ENCODE results near the gene PPP2R5E.

Gene PPP2R5E

GRCh38 chr14:63547798-63548335 lies 4.7 kb upstream of the PPP2R5E start:
- TF ChIP-seq CSRNP3 (CRISPR knock-in tag; IDR thresholded peaks at IDR 0.05), result no peak
- no peak for TF ChIP-seq ARNTL (CRISPR knock-in tag; IDR thresholded peaks at IDR 0.05; ENCODE audit: borderline replicate concordance, low read depth)
- no peak for TF ChIP-seq OSR1 (CRISPR knock-in tag; IDR thresholded peaks at IDR 0.05)
- no peak for TF ChIP-seq POU6F1 (CRISPR knock-in tag; IDR thresholded peaks at IDR 0.05; ENCODE audit: borderline replicate concordance, low read depth)
- no peak for TF ChIP-seq PPARA (CRISPR knock-in tag; IDR thresholded peaks at IDR 0.05; ENCODE audit: borderline replicate concordance)
- TF ChIP-seq TCF4 (CRISPR knock-in tag; IDR thresholded peaks at IDR 0.05; ENCODE audit: borderline replicate concordance), result no peak
- no peak for TF ChIP-seq ISL1 (CRISPR knock-in tag; IDR thresholded peaks at IDR 0.05)
- TF ChIP-seq ZFP3 (CRISPR knock-in tag; IDR thresholded peaks at IDR 0.05), result no peak
- no peak for TF ChIP-seq PATZ1 (CRISPR knock-in tag; IDR thresholded peaks at IDR 0.05; ENCODE audit: borderline replicate concordance)
- no peak for ATAC-seq

GRCh38 chr14:63545431-63545830 lies 2.3 kb upstream of the PPP2R5E start:
- TF ChIP-seq TOX (CRISPR knock-in tag; IDR thresholded peaks at IDR 0.05; ENCODE audit: borderline replicate concordance), result no peak
- ATAC-seq, result no peak

- TF ChIP-seq ARNTL (CRISPR knock-in tag; IDR thresholded peaks at IDR 0.05; ENCODE audit: borderline replicate concordance, low read depth) (no peak), ZNF565 (CRISPR knock-in tag; conservative IDR thresholded peaks at IDR 0.05; ENCODE audit: low read depth) (no peak), CSRNP3 (CRISPR knock-in tag; IDR thresholded peaks at IDR 0.05) (no peak), ZFP30 (CRISPR knock-in tag; IDR thresholded peaks at IDR 0.05) (no peak), ESRRG (CRISPR knock-in tag; IDR thresholded peaks at IDR 0.05) (no peak), ZNF8 (CRISPR knock-in tag; IDR thresholded peaks at IDR 0.05) (no peak), TCF4 (CRISPR knock-in tag; IDR thresholded peaks at IDR 0.05; ENCODE audit: borderline replicate concordance) (no peak), ZNF70 (CRISPR knock-in tag; IDR thresholded peaks at IDR 0.05) (no peak), CSDC2 (CRISPR knock-in tag; IDR thresholded peaks at IDR 0.05) (no peak), PATZ1 (CRISPR knock-in tag; IDR thresholded peaks at IDR 0.05; ENCODE audit: borderline replicate concordance) (no peak), PPARA (CRISPR knock-in tag; IDR thresholded peaks at IDR 0.05; ENCODE audit: borderline replicate concordance) (no peak), BACH2 (CRISPR knock-in tag; IDR thresholded peaks at IDR 0.05; ENCODE audit: borderline replicate concordance) (no peak)
- peak; percentile 26 for ATAC-seq
Measured at GRCh38 chr14:63544591-63545299, 1.6 kb upstream of the PPP2R5E start.

GRCh38 chr14:63543826-63544406 lies 739 bp upstream of the PPP2R5E start:
- ATAC-seq, result no peak
- TF ChIP-seq CSDC2 (CRISPR knock-in tag; IDR thresholded peaks at IDR 0.05), result no peak
- no peak for TF ChIP-seq SNAI2 (CRISPR knock-in tag; IDR thresholded peaks at IDR 0.05)
- TF ChIP-seq TSHZ2 (CRISPR knock-in tag; IDR thresholded peaks at IDR 0.05), result no peak
- TF ChIP-seq ESRRG (CRISPR knock-in tag; IDR thresholded peaks at IDR 0.05), result no peak
- TF ChIP-seq ZFP3 (CRISPR knock-in tag; IDR thresholded peaks at IDR 0.05), result no peak
- TF ChIP-seq RARB (CRISPR knock-in tag; IDR thresholded peaks at IDR 0.05), result no peak
- no peak for TF ChIP-seq ISL1 (CRISPR knock-in tag; IDR thresholded peaks at IDR 0.05)
- TF ChIP-seq CSRNP3 (CRISPR knock-in tag; IDR thresholded peaks at IDR 0.05), result no peak
- TF ChIP-seq BACH2 (CRISPR knock-in tag; IDR thresholded peaks at IDR 0.05; ENCODE audit: borderline replicate concordance), result no peak
